ENCODE measurements around the gene PLVAP.
A peak's percentile ranks its signal among the peaks of the same experiment; 100 is the strongest.

Gene PLVAP

GRCh38 chr19:17339088-17339741 lies 37.9 kb downstream of the PLVAP start (continued):
- TF ChIP-seq ZNF274 (IDR thresholded peaks at IDR 0.05; ENCODE audit: low read length) (no peak), ZNF274 (tag by site-specific recombination; IDR thresholded peaks at IDR 0.05; ENCODE audit: borderline replicate concordance) (no peak)

DNA sequence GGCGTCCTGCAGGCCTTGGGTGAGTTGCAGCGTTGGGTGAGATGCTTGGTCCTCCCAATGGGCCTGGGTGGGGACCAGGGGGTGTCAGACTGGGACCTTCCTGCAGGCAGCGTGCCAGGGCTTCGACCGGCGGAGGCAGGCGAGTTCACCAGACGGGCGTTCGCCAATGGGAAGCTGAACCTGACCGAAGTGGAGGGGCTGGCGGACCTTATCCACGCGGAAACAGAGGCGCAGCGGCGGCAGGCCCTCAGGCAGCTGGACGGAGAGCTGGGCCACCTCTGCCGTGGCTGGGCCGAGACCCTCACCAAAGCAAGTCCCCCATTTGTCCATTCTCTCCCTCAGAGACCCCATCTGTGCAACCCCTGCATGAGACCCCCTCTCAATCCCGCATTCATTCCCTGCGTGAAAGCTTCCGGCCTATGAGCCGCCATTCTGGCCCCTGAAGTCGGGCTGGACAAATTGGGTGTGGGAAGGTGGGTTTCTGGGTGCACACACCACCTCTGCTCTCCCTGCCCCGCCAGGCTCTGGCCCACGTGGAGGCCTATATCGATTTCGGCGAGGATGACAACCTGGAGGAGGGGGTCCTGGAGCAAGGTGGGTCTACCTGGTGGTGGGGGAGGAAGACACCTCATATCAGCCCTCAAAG lies 38.6 kb downstream of the PLVAP start:
- ChIA-PET POLR2A (interaction anchor here (0.7 to 0.9 kb wide), 2 partner anchors 29 to 169 kb away, joined by 3 to 4 read pairs; partner anchors contain the start of gene DDA1), CTCF (interaction anchor here (0.6 to 1.2 kb wide), 3 partner anchors 52 to 157 kb away, joined by 3 to 5 read pairs (median 4); no protein-coding TSS in a partner anchor)
- Histone ChIP-seq H3K4me1 (ENCODE audit: control insufficient read depth, insufficient read depth, low read length) (peaks cover 8% of the 10 kb centered on the region), H3K27ac (ENCODE audit: extremely low read depth, low read depth, low read length) (no peak overlapping the region; the same call in 1 of the 2 replicates), H3K9me3 (ENCODE audit: control insufficient read depth, insufficient read depth, low read depth, low read length) (no peaks in the 10 kb centered on the region), H3K36me3 (ENCODE audit: control insufficient read depth in 2 of 2, insufficient read depth in 1 of 2, low read length in 2 of 2) (peaks cover 0 to 28% of the 10 kb centered on the region in 2 experiments; a peak in 2 of 3 replicates), H3K4me3 (ENCODE audit: low read depth, low read length) (peak overlapping the region; percentile 46)
- TF ChIP-seq ZFHX2 (tag by site-specific recombination; conservative IDR thresholded peaks at IDR 0.05) (0 out of 2 replicates have a peak, but pooled peaks have one; percentile 2), BCL11B (tag by site-specific recombination; IDR thresholded peaks at IDR 0.05; ENCODE audit: low read depth) (0 out of 2 replicates have a peak, but pooled peaks have one; percentile 15), ZNF670 (tag by site-specific recombination; IDR thresholded peaks at IDR 0.05; ENCODE audit: low read depth) (no peak), KLF16 (tag by site-specific recombination; IDR thresholded peaks at IDR 0.05) (no peak), ZNF391 (tag by site-specific recombination; IDR thresholded peaks at IDR 0.05; ENCODE audit: borderline replicate concordance, low read depth) (0 out of 2 replicates have a peak, but pooled peaks have one; percentile 13), ZBTB7A (tag by site-specific recombination; IDR thresholded peaks at IDR 0.05; ENCODE audit: low read depth) (peak; percentile 12; the same call in 1 of the 2 replicates)

DNA sequence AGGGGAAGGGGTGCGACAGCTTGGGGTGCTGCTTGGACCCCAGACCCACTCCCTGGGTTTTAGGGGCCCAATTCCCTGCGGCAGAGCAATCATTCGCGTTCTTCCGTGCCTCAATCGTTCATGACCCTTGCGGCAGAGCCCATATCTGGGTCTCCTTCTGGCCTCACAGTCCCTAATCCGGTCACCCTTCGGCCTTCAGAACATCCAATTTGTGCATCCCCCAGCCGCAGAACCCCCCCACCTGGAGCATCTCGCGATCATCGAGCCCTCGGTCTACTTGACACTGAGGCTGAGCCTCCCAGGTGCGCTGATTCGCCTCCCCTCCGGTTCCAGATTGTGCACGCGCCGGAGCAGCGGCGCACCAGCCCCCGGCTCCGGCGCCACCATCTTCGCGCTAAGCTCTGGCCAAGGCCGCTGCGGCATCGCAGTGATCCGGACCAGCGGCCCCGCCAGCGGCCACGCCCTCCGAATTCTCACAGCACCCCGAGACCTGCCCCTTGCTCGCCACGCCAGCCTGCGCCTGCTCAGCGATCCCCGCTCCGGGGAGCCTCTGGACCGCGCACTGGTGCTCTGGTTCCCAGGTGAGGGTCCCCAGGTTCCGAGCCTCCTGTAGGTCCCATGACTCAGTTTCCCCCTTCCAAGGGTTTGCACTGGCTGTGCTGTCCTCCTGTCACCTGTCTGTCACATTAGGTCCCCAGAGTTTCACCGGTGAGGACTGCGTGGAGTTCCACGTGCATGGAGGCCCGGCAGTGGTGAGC lies 39.3 kb downstream of the PLVAP start:
- ChIA-PET POLR2A (interaction anchor here (0.7 to 7.6 kb wide), 3 partner anchors 20 to 169 kb away, joined by 4 to 64 read pairs (median 5); partner anchors contain the start of gene DDA1), CTCF (interaction anchor here (1.2 kb wide), 1 partner anchor 53 kb away, joined by 5 read pairs; no protein-coding TSS in a partner anchor)
- peaks cover 8% of the 10 kb centered on the region for H3K4me1 ChIP-seq (ENCODE audit: control insufficient read depth, insufficient read depth, low read length)
- H3K36me3 ChIP-seq (ENCODE audit: control insufficient read depth in 2 of 2, insufficient read depth in 1 of 2, low read length in 2 of 2), result peaks cover 0 to 33% of the 10 kb centered on the region in 2 experiments; a peak in 2 of 3 replicates
- peak overlapping the region; percentile 46 for H3K4me3 ChIP-seq (ENCODE audit: low read depth, low read length)
- no peaks in the 10 kb centered on the region for H3K9me3 ChIP-seq (ENCODE audit: control insufficient read depth, insufficient read depth, low read depth, low read length)
- peak overlapping the region; percentile 63 for H3K27ac ChIP-seq (ENCODE audit: extremely low read depth, low read depth, low read length)
- TF ChIP-seq ZNF626 (tag by site-specific recombination; IDR thresholded peaks at IDR 0.05) (no peak), ZNF449 (tag by site-specific recombination; IDR thresholded peaks at IDR 0.05) (no peak; the same call in 1 of the 2 replicates), ZNF837 (tag by site-specific recombination; IDR thresholded peaks at IDR 0.05) (peak; percentile 82; the same call in 1 of the 2 replicates), ZNF530 (tag by site-specific recombination; IDR thresholded peaks at IDR 0.05; ENCODE audit: low read depth) (no peak), ZSCAN30 (tag by site-specific recombination; IDR thresholded peaks at IDR 0.05) (peak; percentile 99), ZNF600 (tag by site-specific recombination; IDR thresholded peaks at IDR 0.05) (peak; percentile 98), ZNF24 (tag by site-specific recombination; IDR thresholded peaks at IDR 0.05) (peak; percentile 24; the same call in 1 of the 2 replicates), PATZ1 (tag by site-specific recombination; IDR thresholded peaks at IDR 0.05) (peak; percentile 93), ZBTB6 (tag by site-specific recombination; IDR thresholded peaks at IDR 0.05) (peak; percentile 95), ZNF843 (tag by site-specific recombination; IDR thresholded peaks at IDR 0.05) (no peak), SP2 (tag by site-specific recombination; IDR thresholded peaks at IDR 0.05) (no peak), ZBTB8A (tag by site-specific recombination; IDR thresholded peaks at IDR 0.05) (peak; percentile 29; the same call in 1 of the 2 replicates), ZNF560 (tag by site-specific recombination; IDR thresholded peaks at IDR 0.05; ENCODE audit: borderline replicate concordance) (no peak)
- TF ChIP-seq, protein P1, sequence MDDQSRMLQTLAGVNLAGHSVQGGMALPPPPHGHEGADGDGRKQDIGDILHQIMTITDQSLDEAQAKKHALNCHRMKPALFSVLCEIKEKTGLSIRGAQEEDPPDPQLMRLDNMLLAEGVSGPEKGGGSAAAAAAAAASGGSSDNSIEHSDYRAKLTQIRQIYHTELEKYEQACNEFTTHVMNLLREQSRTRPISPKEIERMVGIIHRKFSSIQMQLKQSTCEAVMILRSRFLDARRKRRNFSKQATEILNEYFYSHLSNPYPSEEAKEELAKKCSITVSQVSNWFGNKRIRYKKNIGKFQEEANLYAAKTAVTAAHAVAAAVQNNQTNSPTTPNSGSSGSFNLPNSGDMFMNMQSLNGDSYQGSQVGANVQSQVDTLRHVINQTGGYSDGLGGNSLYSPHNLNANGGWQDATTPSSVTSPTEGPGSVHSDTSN (CRISPR knock-in tag; IDR thresholded peaks at IDR 0.05), result peak; percentile 58; the same call in 1 of the 2 replicates

Data from HEK293 (cell line).